ENCODE data around the gene SCYL3. TPM values are rescaled to one million over a fixed set of nuclear protein-coding genes. Genes with fewer than 3 reads are reported as not detected.

Gene SCYL3
- total and polyA plus RNA-seq, 2 of the 13 experiments (the other 11 are each of a cell fraction or from before 2014, with no cell fraction given) = 3.3 to 4.9 TPM

- intact Hi-C loops (cut with micrococcal nuclease; ENCODE audit: unreplicated experiment) = loop anchor here (5.0 to 10.0 kb wide), 3 partner anchors 175 to 1595 kb away; partner anchors contain the start of genes F5 and PRRC2C
- CTCF ChIA-PET (ENCODE audit: low intra/inter-chr PET ratio, low total read pairs) = no interaction called here
- POLR2A ChIA-PET = no interaction called here
- Histone ChIP-seq H3K9me3 (ENCODE audit: low read length) (no peaks in the 10 kb centered on the region), H2AFZ (ENCODE audit: low read length) (no peak overlapping the region), H3K4me2 (ENCODE audit: low read depth, low read length) (no peak overlapping the region), H4K20me1 (ENCODE audit: insufficient read depth, low read length) (no peaks in the 10 kb centered on the region), H3K27me3 (ENCODE audit: control insufficient read depth in 1 of 2, insufficient read depth in 2 of 2, low read length in 2 of 2) (no peaks in the 10 kb centered on the region; a peak in 1 of 5 replicates), H3K79me2 (ENCODE audit: insufficient read depth, low read length) (peaks cover 17% of the 10 kb centered on the region), H3K4me3 (replicated peaks in 1 of 3; ENCODE audit: insufficient read depth in 1 of 3, low read depth in 2 of 3, low read length in 3 of 3) (no peak overlapping the region), H3K9ac (ENCODE audit: insufficient read depth, low read depth, low read length) (no peak overlapping the region), H3K36me3 (replicated peaks in 1 of 2; ENCODE audit: control insufficient read depth in 1 of 2, insufficient read depth in 2 of 2, low read length in 2 of 2) (peaks cover 1 to 13% of the 10 kb centered on the region in 2 experiments; a peak in 3 of 5 replicates), H3K4me1 (ENCODE audit: insufficient read depth, low read length) (peaks cover 30% of the 10 kb centered on the region), H3K27ac (ENCODE audit: extremely low read length, insufficient read depth, low read length) (no peak overlapping the region)
- in situ Hi-C loops (cut with HindIII; ENCODE audit: extremely low pct_ligation_motif_present, low pct_unique_long_range_greater_than_20kb) = no loop called here
- no peak for TF ChIP-seq ZNF382 (CRISPR knock-in tag; IDR thresholded peaks at IDR 0.05; ENCODE audit: borderline replicate concordance)
- peak; percentile 93 for TF ChIP-seq ZKSCAN1 (IDR thresholded peaks at IDR 0.05; ENCODE audit: low read length)
- no peak for TF ChIP-seq CBX5 (CRISPR knock-in tag; IDR thresholded peaks at IDR 0.05; ENCODE audit: borderline replicate concordance)
- BruUV-seq (replicated peaks) = no TSS peak
- 100% methylated on average over 2 of the region's 2 CpGs for WGBS (ENCODE audit: low lambda C conversion rate)
- ATAC-seq (no peak), FAIRE-seq (no peak), DNase-seq (ENCODE audit: low spot score) (no peak)
Measured at GRCh38 chr1:169889871-169890270, 3.8 kb downstream of the SCYL3 start.

GRCh38 chr1:169886931-169887330, 6.8 kb downstream of the SCYL3 start:
- ATAC-seq = no peak
- Histone ChIP-seq H3K36me3 (replicated peaks in 1 of 2; ENCODE audit: control insufficient read depth in 1 of 2, insufficient read depth in 2 of 2, low read length in 2 of 2) (peaks cover 1 to 13% of the 10 kb centered on the region in 2 experiments; a peak in 3 of 5 replicates), H3K79me2 (ENCODE audit: insufficient read depth, low read length) (peaks cover 8% of the 10 kb centered on the region), H4K20me1 (ENCODE audit: insufficient read depth, low read length) (no peaks in the 10 kb centered on the region), H3K27me3 (ENCODE audit: control insufficient read depth in 1 of 2, insufficient read depth in 2 of 2, low read length in 2 of 2) (no peaks in the 10 kb centered on the region), H3K4me2 (ENCODE audit: low read depth, low read length) (no peak overlapping the region), H2AFZ (ENCODE audit: low read length) (no peak overlapping the region), H3K4me1 (ENCODE audit: insufficient read depth, low read length) (peaks cover 16% of the 10 kb centered on the region), H3K4me3 (replicated peaks in 1 of 3; ENCODE audit: insufficient read depth in 1 of 3, low read depth in 2 of 3, low read length in 3 of 3) (no peak overlapping the region), H3K27ac (ENCODE audit: extremely low read length, insufficient read depth, low read length) (no peak overlapping the region), H3K9ac (ENCODE audit: insufficient read depth, low read depth, low read length) (no peak overlapping the region), H3K9me3 (ENCODE audit: low read length) (no peaks in the 10 kb centered on the region)
- intact Hi-C loops (cut with micrococcal nuclease; ENCODE audit: unreplicated experiment) = no loop called here
- no peak for DNase-seq (ENCODE audit: low spot score)
- TF ChIP-seq FOSL2 (CRISPR knock-in tag; IDR thresholded peaks at IDR 0.05) = no peak
- no peak for TF ChIP-seq ZNF841 (CRISPR knock-in tag; IDR thresholded peaks at IDR 0.05; ENCODE audit: borderline replicate concordance)
- TF ChIP-seq MYC (CRISPR knock-in tag; IDR thresholded peaks at IDR 0.05; ENCODE audit: borderline replicate concordance) = no peak
- ChIA-PET POLR2A (no interaction called here), CTCF (ENCODE audit: low intra/inter-chr PET ratio, low total read pairs) (no interaction called here)
- 93% methylated on average over 2 of the region's 2 CpGs for WGBS (ENCODE audit: low lambda C conversion rate)
- BruUV-seq (replicated peaks) = no TSS peak
- no peak for FAIRE-seq
- in situ Hi-C loops (cut with HindIII; ENCODE audit: extremely low pct_ligation_motif_present, low pct_unique_long_range_greater_than_20kb) = no loop called here

Data from HepG2 (cell line).